Endothelial cell (in vitro differentiated cells): ENCODE data around the gene NOPCHAP1. TPM values are rescaled to one million over a fixed set of nuclear protein-coding genes. Genes with fewer than 3 reads are reported as not detected.

Experiments used
- DNase-seq: peaks from one replicate; pipeline ENCODE4 v3.0.0; 2021; ENCODE audit warnings: low spot score
- H3K27ac Mint-ChIP-seq: one replicate; pipeline ENCODE4 v1.8.0; 2021; ENCODE audit warnings: mixed read lengths, inconsistent platforms; ENCODE audit not compliant: unreplicated experiment
- H3K27me3 Mint-ChIP-seq: one replicate; pipeline ENCODE4 v1.8.0; 2021; ENCODE audit warnings: mild to moderate bottlenecking, moderate library complexity, mixed read lengths, inconsistent platforms; ENCODE audit not compliant: unreplicated experiment
- H3K36me3 Mint-ChIP-seq: one replicate; pipeline ENCODE4 v1.8.0; 2021; ENCODE audit warnings: mild to moderate bottlenecking, low read depth, mixed read lengths, inconsistent platforms; ENCODE audit not compliant: unreplicated experiment
- H3K4me1 Mint-ChIP-seq: one replicate; pipeline ENCODE4 v1.8.0; 2021; ENCODE audit warnings: mild to moderate bottlenecking, mixed read lengths, inconsistent platforms; ENCODE audit not compliant: unreplicated experiment
- H3K4me3 Mint-ChIP-seq: one replicate; pipeline ENCODE4 v1.8.0; 2021; ENCODE audit warnings: mild to moderate bottlenecking, mixed read lengths, inconsistent platforms; ENCODE audit not compliant: unreplicated experiment
- H3K9me3 Mint-ChIP-seq: one replicate; pipeline ENCODE4 v1.8.0; 2021; ENCODE audit warnings: mixed read lengths, inconsistent platforms; ENCODE audit not compliant: unreplicated experiment
- CTCF ChIP-seq: fragments of 200-600 bp; sonication (generic); IDR thresholded peaks from one replicate; pipeline ENCODE4 v1.5.0; 2021; ENCODE audit warnings: antibody characterized with exemption; ENCODE audit not compliant: unreplicated experiment
- total RNA-seq: library from RNA; stranded (reverse); fragmentation: NEBNext Ultra II Directional; extraction: Animal tissue kit (Norgen Biotek cat#: 25700); gene quantifications from one replicate; pipeline ENCODE4 v1.2.1, GENCODE V29; 2021; ENCODE audit not compliant: unreplicated experiment

NOPCHAP1 gene
- total RNA-seq, 1 donor from 2014 or later: 14.3 TPM

DNA sequence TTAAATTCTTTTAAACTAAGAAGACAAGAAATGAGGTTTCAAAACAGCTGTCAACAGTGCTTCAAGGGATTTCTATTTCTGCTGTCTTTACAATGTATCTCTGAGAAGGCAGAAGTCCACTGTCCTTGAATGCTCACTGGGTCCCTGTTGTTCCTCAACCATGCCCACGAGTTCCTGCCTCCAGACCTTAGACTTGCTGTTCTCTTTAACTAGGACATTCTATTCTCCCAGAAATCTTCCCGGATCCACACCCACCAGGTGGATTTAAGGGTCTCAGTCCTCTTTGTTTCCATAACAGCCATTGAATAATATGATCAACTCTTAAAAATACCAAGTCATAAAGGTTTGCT is 21.3 kb upstream of the NOPCHAP1 start:
- Mint-ChIP-seq H3K9me3 (no peaks in the 10 kb centered on the region), H3K4me1 (no peaks in the 10 kb centered on the region), H3K27ac (no peak overlapping the region), H3K36me3 (no peaks in the 10 kb centered on the region), H3K27me3 (peaks cover 2% of the 10 kb centered on the region), H3K4me3 (no peak overlapping the region)
- DNase-seq: no peak
- no peak for TF ChIP-seq CTCF

DNA sequence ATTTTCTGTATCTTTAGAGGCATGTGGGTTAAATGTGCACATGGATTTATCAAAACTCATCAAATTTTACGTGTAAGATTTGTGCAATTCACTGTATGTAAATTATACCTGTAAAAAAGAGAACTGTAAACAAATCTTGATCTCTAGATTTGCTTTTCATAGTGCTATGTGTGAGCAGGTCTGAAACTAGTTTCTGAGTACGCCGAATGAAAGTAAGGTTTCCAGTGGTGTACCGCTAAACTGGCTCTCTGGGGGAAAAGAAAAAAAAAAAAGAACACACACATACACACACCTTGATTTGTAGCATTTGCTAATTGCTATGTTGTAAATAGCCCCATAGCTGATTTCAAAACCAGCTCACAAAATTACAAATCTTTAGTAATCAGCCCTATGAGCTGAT is 19.4 kb upstream of the NOPCHAP1 start:
- Mint-ChIP-seq H3K27me3 (peaks cover 2% of the 10 kb centered on the region), H3K36me3 (no peaks in the 10 kb centered on the region), H3K4me1 (no peaks in the 10 kb centered on the region), H3K27ac (no peak overlapping the region), H3K4me3 (no peak overlapping the region), H3K9me3 (no peaks in the 10 kb centered on the region)
- no peak for TF ChIP-seq CTCF
- no peak for DNase-seq

DNA sequence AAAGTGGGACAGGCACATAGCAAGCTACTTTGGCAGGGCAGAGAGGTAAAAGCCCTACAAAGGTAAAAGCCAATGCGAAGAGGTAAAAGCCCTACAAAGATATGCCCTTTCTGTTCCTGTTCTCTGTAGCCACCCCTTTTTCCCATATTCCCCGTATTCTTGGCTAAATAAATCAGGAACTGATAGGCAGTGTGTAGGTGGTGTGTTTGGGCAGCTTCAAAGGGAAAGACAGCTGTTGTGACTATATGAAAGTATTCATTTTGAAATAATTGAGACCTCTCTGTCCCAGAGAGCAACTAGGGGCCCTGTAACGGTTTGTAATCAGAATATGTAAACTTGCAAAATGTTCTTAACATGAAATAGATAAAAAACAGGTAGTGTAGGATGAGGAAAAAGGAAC is 16.8 kb upstream of the NOPCHAP1 start:
- H3K4me3 Mint-ChIP-seq: no peak overlapping the region
- no peak for TF ChIP-seq CTCF
- H3K27me3 Mint-ChIP-seq: peaks cover 2% of the 10 kb centered on the region
- no peak for DNase-seq
- H3K4me1 Mint-ChIP-seq: no peaks in the 10 kb centered on the region
- H3K27ac Mint-ChIP-seq: no peak overlapping the region
- H3K36me3 Mint-ChIP-seq: no peaks in the 10 kb centered on the region
- H3K9me3 Mint-ChIP-seq: no peaks in the 10 kb centered on the region

- Mint-ChIP-seq H3K27me3 (peaks cover 2% of the 10 kb centered on the region), H3K27ac (no peak overlapping the region), H3K36me3 (no peaks in the 10 kb centered on the region), H3K4me3 (no peak overlapping the region), H3K4me1 (no peaks in the 10 kb centered on the region), H3K9me3 (no peaks in the 10 kb centered on the region)
- no peak for DNase-seq
- TF ChIP-seq CTCF: no peak
These were observed 14.8 kb upstream of the NOPCHAP1 start for GRCh38 chr12:104971306-104971705.

- Mint-ChIP-seq H3K4me3 (no peak overlapping the region), H3K27ac (no peak overlapping the region), H3K9me3 (no peaks in the 10 kb centered on the region), H3K27me3 (peaks cover 2% of the 10 kb centered on the region), H3K4me1 (no peaks in the 10 kb centered on the region), H3K36me3 (no peaks in the 10 kb centered on the region)
- no peak for TF ChIP-seq CTCF
- DNase-seq: no peak
These were observed 12.9 kb upstream of the NOPCHAP1 start for GRCh38 chr12:104973250-104973649.
